ENCODE results near the gene COPS3.

Gene COPS3

DNA sequence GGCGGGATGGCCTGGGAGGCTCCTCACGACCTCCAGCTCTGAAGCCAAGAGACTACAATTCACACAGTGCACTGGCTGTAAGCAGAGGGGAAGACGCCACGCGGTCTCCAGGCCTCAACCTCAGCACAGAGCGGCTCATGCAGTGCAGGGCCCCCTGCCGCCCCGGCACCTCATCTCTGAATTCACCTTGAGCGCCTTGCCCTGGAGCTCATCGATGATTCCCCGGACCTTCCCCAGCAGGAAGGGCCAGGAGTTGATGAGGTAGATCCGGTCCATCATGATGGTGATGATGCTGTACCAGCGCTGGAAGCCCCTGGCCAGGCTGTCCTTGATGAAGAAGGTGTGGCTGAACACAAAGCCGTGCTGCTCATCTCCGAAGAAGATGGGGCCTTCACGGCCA is 57.3 kb downstream of the COPS3 start:
- no peak for TF ChIP-seq CTCF (IDR thresholded peaks at IDR 0.05; ENCODE audit: low read depth, low read length)
- H3K4me3 ChIP-seq (ENCODE audit: low read depth, low read length), result no peak overlapping the region

GRCh38 chr17:17221329-17221728 is 59.7 kb downstream of the COPS3 start:
- TF ChIP-seq CTCF (IDR thresholded peaks at IDR 0.05; ENCODE audit: low read depth, low read length), result no peak

DNA sequence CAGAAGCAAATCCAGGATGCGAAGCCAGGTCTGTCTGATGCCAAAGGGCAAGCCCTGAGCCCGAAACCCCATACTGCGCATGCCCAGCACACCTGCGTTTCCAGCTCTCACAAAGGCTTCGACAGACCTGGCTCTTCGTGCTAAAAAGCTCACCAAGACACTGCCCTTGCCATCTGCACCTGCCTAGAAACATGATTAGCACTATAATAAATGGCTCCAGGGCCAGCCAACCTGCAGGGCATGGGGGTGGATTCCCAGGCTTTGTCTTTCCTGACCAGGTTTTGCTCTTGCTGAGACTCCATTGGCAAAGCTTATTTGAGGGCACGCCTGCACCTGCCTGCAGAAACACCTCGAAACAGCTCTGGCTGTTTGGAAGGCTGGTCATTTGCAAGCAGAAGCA is 60.5 kb downstream of the COPS3 start:
- no peak for TF ChIP-seq CTCF (IDR thresholded peaks at IDR 0.05; ENCODE audit: low read depth, low read length)
- no peak overlapping the region for H3K4me3 ChIP-seq (ENCODE audit: low read depth, low read length)

More at GRCh38 chr17:17221329-17221728, 59.7 kb downstream of the COPS3 start:
- no peak overlapping the region for H3K4me3 ChIP-seq (ENCODE audit: low read depth, low read length)

- no peak for TF ChIP-seq CTCF (IDR thresholded peaks at IDR 0.05; ENCODE audit: low read depth, low read length)
- H3K4me3 ChIP-seq (ENCODE audit: low read depth, low read length), result no peak overlapping the region
Measured at GRCh38 chr17:17217995-17218394, 63.1 kb downstream of the COPS3 start.

DNA sequence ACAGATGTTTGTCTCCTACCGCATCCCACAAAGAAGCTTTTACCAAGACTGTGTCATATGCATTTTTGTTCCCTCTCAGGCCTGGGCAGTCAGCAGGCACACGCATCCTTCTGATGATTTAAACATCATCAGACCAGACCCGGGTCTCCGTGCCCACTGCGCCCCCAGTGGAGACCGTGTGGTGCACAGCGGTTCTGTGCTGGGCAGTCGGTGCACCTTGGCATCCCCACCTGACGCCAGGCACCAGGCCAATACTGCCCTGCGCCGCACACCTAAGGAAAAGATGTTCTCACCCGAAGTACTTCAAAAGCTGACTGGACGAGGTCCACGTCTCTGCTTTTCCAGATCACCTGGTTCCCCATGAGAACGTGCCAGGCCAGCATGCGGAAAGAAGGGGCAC is 64.3 kb downstream of the COPS3 start:
- TF ChIP-seq CTCF (IDR thresholded peaks at IDR 0.05; ENCODE audit: low read depth, low read length), result no peak
- no peak overlapping the region for H3K4me3 ChIP-seq (ENCODE audit: low read depth, low read length)

GRCh38 chr17:17216236-17216635 is 64.8 kb downstream of the COPS3 start:
- no peak overlapping the region for H3K4me3 ChIP-seq (ENCODE audit: low read depth, low read length)
- TF ChIP-seq CTCF (IDR thresholded peaks at IDR 0.05; ENCODE audit: low read depth, low read length), result no peak

GRCh38 chr17:17215575-17215974 is 65.5 kb downstream of the COPS3 start:
- TF ChIP-seq CTCF (IDR thresholded peaks at IDR 0.05; ENCODE audit: low read depth, low read length), result no peak
- no peak overlapping the region for H3K4me3 ChIP-seq (ENCODE audit: low read depth, low read length)
